Glutamatergic neuron (in vitro differentiated cells): Measurements from ENCODE around the gene POLK. TPM values are rescaled to one million over a fixed set of nuclear protein-coding genes. Genes with fewer than 3 reads are reported as not detected.

ENCODE experiments used
- DNase-seq: peaks from one replicate; pipeline ENCODE4 v3.0.0; 2022
- H3K27ac Mint-ChIP-seq: one replicate; pipeline ENCODE4 v1.8.0; 2020; ENCODE audit warnings: mild to moderate bottlenecking, mixed read lengths, inconsistent platforms; ENCODE audit not compliant: unreplicated experiment
- H3K27me3 Mint-ChIP-seq: one replicate; pipeline ENCODE4 v1.8.0; 2020; ENCODE audit warnings: mild to moderate bottlenecking, moderate library complexity, mixed read lengths, inconsistent platforms; ENCODE audit not compliant: unreplicated experiment
- H3K36me3 Mint-ChIP-seq: one replicate; pipeline ENCODE4 v1.8.0; 2020; ENCODE audit warnings: mild to moderate bottlenecking, mixed read lengths, inconsistent platforms; ENCODE audit not compliant: unreplicated experiment
- H3K4me1 Mint-ChIP-seq: one replicate; pipeline ENCODE4 v1.8.0; 2020; ENCODE audit warnings: mild to moderate bottlenecking, low read depth, mixed read lengths, inconsistent platforms; ENCODE audit not compliant: unreplicated experiment
- H3K4me3 Mint-ChIP-seq: one replicate; pipeline ENCODE4 v1.8.0; 2020; ENCODE audit warnings: mild to moderate bottlenecking, mixed read lengths, inconsistent platforms; ENCODE audit not compliant: unreplicated experiment
- H3K9me3 Mint-ChIP-seq: one replicate; pipeline ENCODE4 v1.8.0; 2020; ENCODE audit warnings: mild to moderate bottlenecking, moderate library complexity, mixed read lengths, inconsistent platforms; ENCODE audit not compliant: unreplicated experiment
- CTCF ChIP-seq: fragments of 200-600 bp; sonication (generic); IDR thresholded peaks from one replicate; pipeline ENCODE4 v1.5.0; 2021; ENCODE audit not compliant: partially characterized antibody, unreplicated experiment
- total RNA-seq: library from RNA; stranded (reverse); fragmentation: NEBNext Ultra II Directional; extraction: Animal tissue kit (Norgen Biotek cat#: 25700); gene quantifications from one replicate; pipeline ENCODE4 v1.2.1, GENCODE V29; 2021; ENCODE audit not compliant: unreplicated experiment

Gene POLK
- total RNA-seq, 1 donor from 2014 or later: 28.9 TPM

GRCh38 chr5:75514323-75514722, 2.6 kb downstream of the POLK start:
- no peaks in the 10 kb centered on the region for H3K36me3 Mint-ChIP-seq
- peaks cover 11% of the 10 kb centered on the region for H3K9me3 Mint-ChIP-seq
- H3K4me1 Mint-ChIP-seq: peaks cover 11% of the 10 kb centered on the region
- no peak overlapping the region for H3K27ac Mint-ChIP-seq
- no peak overlapping the region for H3K4me3 Mint-ChIP-seq
- H3K27me3 Mint-ChIP-seq: peaks cover 8% of the 10 kb centered on the region
- no peak for DNase-seq
- TF ChIP-seq CTCF: no peak

DNA sequence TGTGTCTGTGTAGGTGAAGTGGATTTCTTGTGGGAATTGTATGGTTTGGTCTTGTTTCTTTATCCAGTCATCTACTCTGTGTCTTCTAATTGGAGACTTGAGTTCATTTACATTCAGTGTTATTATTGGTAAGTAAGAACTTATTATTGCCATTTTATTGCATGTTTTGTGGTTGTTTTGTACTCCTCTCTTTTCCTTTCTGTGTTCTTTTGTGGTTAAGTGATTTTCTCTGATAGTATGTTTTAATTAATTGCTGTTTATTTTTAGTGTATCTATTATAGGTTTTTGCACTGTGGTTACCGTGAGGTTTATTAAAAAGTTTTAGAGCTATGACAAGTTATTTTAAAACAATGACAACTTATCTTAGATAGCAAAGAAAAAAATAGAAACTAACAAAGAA, 8.1 kb downstream of the POLK start:
- Mint-ChIP-seq H3K9me3 (peaks cover 7% of the 10 kb centered on the region), H3K27me3 (no peaks in the 10 kb centered on the region), H3K4me3 (no peak overlapping the region), H3K27ac (no peak overlapping the region), H3K4me1 (peaks cover 2% of the 10 kb centered on the region), H3K36me3 (peaks cover 18% of the 10 kb centered on the region)
- no peak for DNase-seq
- no peak for TF ChIP-seq CTCF

DNA sequence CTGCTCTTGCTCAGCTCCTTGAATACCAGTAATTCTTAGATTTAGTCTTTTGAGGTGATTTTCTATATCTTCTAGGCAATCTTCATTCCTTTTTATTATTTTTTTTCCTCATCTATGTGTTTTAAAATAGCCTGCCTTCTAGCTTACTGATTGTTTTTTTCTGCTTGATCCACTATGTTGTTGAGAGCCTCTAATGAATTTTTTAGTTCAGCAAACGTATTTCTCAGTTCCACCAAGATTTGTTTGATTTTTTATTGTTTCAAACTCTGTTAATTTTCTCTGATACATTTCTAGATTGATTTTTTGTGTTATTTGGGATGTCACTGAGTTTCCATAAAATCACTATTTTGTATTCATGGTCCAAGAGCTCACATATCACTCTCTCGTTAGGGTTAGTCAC, 9.5 kb downstream of the POLK start:
- no peaks in the 10 kb centered on the region for H3K27me3 Mint-ChIP-seq
- no peak for TF ChIP-seq CTCF
- DNase-seq: no peak
- H3K9me3 Mint-ChIP-seq: peaks cover 7% of the 10 kb centered on the region
- H3K4me1 Mint-ChIP-seq: peaks cover 2% of the 10 kb centered on the region
- no peak overlapping the region for H3K27ac Mint-ChIP-seq
- H3K36me3 Mint-ChIP-seq: peaks cover 18% of the 10 kb centered on the region
- no peak overlapping the region for H3K4me3 Mint-ChIP-seq

DNA sequence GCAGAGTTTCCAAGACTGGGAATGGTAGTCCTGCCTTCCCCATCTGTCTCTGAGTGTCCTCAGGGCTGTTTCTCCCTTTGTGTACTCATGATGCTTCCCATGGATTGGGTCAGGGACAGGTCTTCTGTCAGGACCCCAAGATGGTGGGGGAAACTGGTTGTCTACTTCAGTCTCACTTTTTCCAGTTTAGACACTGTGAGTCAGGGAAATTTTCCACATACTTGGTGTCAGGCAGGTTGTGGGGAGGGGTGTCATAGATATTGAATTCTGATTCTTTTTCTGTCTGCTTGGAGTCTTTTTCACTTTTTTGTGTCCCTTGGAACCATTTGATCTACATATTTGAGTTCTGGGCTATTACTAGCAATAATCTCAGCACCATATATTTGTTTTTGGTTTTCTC, 10.3 kb downstream of the POLK start:
- Mint-ChIP-seq H3K36me3 (peaks cover 18% of the 10 kb centered on the region), H3K4me3 (no peak overlapping the region), H3K27me3 (no peaks in the 10 kb centered on the region), H3K9me3 (peaks cover 7% of the 10 kb centered on the region), H3K27ac (no peak overlapping the region), H3K4me1 (peaks cover 2% of the 10 kb centered on the region)
- no peak for DNase-seq
- no peak for TF ChIP-seq CTCF

- H3K27me3 Mint-ChIP-seq: no peaks in the 10 kb centered on the region
- peaks cover 7% of the 10 kb centered on the region for H3K9me3 Mint-ChIP-seq
- TF ChIP-seq CTCF: no peak
- H3K36me3 Mint-ChIP-seq: peaks cover 18% of the 10 kb centered on the region
- no peak overlapping the region for H3K27ac Mint-ChIP-seq
- H3K4me3 Mint-ChIP-seq: no peak overlapping the region
- peaks cover 2% of the 10 kb centered on the region for H3K4me1 Mint-ChIP-seq
- no peak for DNase-seq
Observed at GRCh38 chr5:75522542-75522941, 10.9 kb downstream of the POLK start.
